IPS DF 4.7 (cell line): ENCODE data around the gene CALML6.

Source experiments
- DNase-seq: peaks from one replicate; pipeline ENCODE4 v3.0.0-alpha.2; 2013; ENCODE audit warnings: low spot score; ENCODE audit errors: extremely low read depth

CALML6 gene

GRCh38 chr1:1942753-1943656 lies 27.9 kb downstream of the CALML6 start:
- DNase-seq: no peak

GRCh38 chr1:1943834-1944570 lies 28.9 kb downstream of the CALML6 start:
- no peak for DNase-seq

DNA sequence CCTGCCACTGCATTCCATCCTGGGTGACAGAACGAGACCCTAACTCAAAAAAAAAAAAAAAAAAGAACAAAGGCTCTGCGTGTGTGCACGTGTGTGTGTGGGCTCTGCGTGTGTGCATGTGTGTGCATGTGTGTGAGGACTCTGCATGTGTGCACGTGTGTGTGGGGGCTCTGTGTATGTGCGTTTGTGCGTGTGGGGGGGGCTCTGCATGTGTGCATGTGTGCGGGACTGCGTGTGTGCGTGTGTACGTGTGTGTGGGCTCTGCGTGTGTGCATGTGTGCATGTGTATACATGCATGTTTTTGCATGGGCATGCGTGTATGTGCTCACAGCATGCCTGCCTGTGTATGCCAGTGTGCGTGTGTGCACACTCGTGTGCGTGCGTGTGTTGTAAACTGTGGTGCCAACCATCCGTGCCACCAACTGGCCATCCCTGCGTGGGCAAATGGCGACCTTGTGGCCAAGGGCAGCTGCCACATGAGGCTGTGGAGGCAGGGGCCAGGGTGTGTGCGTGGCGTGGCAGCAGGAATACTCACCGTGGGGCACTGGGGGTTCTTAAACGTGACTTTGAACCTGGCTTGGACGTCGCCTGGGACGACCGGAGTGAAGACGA lies 30.8 kb downstream of the CALML6 start:
- DNase-seq: no peak

- no peak for DNase-seq
Observed at GRCh38 chr1:1946540-1946939, 31.5 kb downstream of the CALML6 start.

- DNase-seq: no peak
Observed at GRCh38 chr1:1947493-1947892, 32.4 kb downstream of the CALML6 start.

DNA sequence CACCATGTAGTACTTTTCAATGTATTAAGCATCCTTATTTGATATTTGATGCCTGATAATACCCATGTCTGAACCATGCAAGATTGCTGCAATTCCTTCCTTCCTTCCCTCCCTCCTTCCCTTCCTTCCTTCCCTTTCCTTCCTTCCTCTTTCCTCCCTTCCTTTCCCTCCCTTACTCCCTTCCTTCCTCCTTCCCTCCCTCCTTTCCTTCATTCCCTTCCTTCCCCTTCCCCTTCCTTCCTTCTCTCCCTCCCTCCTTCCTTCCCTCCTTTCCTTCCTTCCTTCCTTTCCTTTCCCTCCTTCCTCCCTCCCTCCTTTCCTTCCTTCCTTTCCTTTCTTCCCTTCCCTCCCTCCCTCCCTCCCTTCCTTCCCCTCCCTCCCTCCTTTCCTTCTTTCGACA lies 33.7 kb downstream of the CALML6 start:
- no peak for DNase-seq

GRCh38 chr1:1950940-1951339 lies 35.9 kb downstream of the CALML6 start:
- no peak for DNase-seq

- no peak for DNase-seq
Observed at GRCh38 chr1:1954015-1954414, 39.0 kb downstream of the CALML6 start.

DNA sequence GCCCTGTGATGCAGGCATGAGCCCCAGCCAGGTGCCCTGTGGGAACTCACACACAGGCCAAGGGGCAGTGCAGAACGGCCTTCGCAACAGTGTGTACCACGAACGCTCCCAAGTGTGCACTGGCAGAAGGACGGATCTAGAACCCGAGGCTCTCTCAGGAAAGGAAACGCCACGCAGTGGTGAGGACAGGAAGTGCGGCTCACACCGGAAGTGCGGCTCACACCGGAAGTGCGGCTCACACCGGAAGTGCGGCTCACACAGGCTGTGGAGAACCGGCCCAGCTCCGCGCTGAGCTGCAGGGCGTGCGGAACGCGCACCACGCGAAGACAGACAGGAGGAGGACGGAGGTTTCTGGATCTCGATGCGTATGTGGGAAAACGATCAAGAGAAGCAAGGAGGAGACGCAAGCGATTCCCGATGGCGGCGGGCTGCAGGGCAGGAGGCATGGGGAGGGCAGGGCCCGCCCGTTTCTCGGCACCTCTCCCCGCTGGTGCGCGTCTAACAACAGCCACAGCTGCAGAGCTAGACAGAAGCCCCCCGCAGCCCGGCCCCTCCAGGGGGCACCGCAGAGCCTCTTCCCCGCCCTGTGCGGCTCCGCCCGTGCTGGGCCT lies 39.9 kb downstream of the CALML6 start:
- no peak for DNase-seq

GRCh38 chr1:1955621-1956094 lies 40.6 kb downstream of the CALML6 start:
- DNase-seq: no peak

- DNase-seq: no peak
Observed at GRCh38 chr1:1956101-1956500, 41.0 kb downstream of the CALML6 start.

GRCh38 chr1:1956586-1957532 lies 41.8 kb downstream of the CALML6 start:
- no peak for DNase-seq

GRCh38 chr1:1957533-1957961 lies 42.5 kb downstream of the CALML6 start:
- no peak for DNase-seq

DNA sequence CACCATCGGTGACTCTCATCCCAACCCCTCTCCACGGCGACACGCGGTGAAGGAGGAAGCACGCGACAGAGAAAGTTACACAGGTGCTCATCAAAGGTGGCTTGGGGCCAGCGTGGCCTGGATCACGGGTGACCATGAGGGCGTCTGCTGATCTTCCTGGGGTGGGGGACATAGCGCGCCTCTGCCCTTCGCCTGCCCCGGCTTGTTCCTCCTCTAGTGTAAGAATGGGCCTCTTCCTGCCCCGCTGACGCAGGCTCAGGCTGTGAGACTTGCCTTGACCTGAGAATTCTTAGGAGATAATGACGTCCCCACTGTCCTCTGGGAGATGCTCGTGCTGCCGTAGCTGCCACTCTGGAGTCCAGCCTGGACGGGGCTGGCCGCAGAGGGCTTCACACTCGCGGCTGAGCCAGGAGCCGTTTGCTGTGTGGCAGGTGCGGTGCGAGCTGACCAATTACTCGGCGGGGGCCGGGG lies 43.0 kb downstream of the CALML6 start:
- no peak for DNase-seq

DNA sequence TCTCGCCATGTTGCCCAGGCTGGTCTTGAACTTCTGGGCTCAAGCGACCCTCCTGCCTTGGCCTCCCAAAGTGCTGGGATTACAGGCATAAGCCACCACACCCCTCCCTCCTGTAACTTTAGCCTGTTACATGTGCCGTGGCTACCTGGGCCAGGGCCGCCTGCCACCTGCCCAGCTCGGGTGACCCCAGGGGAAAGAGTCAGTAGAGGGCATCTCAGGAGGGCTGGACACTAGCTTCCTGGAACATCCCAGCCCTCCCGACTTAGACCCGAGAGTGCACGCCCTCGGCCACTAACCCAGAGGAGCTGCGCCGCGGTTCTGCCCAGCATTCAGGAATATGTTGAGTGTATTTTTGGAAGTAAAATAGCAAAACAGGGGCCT lies 44.4 kb downstream of the CALML6 start:
- no peak for DNase-seq

DNA sequence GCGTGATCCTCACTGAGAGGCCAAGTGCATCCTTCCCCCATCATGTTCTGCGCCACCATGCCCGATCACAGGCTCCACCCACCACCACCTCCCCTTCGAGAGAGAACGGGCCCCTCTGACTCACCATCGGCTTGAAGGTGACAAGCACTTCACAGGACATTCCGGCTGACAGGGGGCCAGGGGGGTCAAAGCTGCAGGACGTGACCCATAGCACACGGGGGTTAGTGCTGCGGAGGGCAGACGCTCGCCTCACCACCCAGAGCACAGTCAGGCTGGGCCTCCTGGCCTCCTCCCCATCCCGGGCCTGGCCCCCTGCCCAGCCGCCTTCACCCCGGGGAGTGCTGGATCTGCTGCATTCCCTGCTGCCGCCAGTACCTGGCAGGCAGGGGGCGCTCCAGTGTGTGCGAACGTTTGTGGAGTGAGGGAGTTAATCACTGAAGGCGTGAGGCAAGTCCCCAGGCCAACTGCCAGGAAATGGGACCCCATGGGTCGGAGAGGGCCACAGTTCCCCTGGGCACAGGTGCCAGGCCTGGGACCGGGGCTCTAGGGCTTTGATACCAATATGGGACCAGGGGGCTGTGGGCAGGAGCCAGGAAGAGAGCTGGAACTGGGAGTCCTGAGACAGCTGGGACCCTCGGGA lies 44.9 kb downstream of the CALML6 start:
- DNase-seq: no peak

- no peak for DNase-seq
Observed at GRCh38 chr1:1960480-1961196, 45.6 kb downstream of the CALML6 start.

- no peak for DNase-seq
Observed at GRCh38 chr1:1962752-1963151, 47.7 kb downstream of the CALML6 start.

DNA sequence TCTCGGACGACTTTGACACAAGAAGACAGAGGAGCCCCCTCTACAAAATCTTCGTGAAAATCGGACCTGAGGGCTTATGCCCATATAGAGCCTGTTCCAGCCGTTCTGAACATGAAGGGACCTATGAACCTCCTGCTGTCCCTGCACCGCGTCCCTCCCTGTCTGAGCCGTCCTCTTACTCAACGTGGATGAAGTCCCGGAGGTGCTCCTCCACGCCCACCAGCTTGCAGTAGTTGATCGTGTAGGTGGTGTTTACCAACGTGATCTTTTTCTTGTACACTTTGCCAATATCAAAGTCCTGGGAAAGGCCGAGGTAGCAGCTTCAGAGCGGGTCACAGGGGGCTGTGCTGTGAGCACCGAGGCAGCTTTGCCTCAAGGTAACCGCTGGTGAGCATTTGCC lies 48.5 kb downstream of the CALML6 start:
- no peak for DNase-seq
